Measurements from ENCODE around the gene ABCA3.

DNA sequence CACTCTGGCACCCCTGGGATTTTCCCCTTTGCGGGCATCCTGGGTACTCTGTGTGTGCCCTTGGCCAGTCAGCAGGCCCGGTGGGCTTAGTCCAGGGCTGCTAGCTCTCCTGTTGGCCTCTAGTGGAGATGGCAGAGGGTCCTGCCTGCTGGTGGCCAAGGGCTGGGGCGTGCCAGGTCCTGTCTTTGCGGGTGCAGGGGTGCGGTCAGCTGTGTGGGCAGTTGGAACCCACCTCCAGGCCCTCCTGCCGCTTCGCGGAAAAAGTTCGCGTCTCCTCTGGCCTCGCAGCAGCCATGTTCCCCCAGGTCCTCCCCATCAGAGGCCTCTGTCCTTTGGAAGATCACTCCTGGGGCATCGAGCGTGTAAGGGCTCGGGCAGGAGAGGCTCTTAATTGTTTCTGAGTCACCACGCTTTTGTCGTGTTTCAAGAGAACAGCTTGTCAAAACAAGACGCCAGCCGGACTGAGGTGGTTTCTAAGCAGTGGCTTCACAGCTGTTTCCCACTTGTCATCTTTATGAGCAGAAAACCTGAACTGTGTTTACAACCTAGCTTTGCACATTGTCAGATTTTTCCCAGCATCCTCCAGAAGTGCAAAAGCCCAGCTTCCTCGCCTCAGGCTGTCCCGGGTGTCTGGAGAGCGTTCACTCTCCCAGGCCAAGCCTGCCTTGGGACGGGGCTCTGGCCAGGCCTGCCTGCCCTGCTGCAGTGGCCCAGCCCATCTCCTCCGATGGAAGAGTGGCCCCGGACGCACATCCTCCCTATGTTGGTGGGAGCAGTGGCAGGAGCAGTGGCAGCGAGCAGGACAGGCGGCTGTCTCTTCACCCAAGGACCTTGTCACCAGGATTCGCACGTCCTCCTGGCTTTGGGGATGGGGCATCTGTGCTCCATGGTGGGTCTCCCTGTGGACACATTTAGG is 109.3 kb downstream of the ABCA3 start:
- TF ChIP-seq, protein P1, sequence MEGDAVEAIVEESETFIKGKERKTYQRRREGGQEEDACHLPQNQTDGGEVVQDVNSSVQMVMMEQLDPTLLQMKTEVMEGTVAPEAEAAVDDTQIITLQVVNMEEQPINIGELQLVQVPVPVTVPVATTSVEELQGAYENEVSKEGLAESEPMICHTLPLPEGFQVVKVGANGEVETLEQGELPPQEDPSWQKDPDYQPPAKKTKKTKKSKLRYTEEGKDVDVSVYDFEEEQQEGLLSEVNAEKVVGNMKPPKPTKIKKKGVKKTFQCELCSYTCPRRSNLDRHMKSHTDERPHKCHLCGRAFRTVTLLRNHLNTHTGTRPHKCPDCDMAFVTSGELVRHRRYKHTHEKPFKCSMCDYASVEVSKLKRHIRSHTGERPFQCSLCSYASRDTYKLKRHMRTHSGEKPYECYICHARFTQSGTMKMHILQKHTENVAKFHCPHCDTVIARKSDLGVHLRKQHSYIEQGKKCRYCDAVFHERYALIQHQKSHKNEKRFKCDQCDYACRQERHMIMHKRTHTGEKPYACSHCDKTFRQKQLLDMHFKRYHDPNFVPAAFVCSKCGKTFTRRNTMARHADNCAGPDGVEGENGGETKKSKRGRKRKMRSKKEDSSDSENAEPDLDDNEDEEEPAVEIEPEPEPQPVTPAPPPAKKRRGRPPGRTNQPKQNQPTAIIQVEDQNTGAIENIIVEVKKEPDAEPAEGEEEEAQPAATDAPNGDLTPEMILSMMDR (IDR thresholded peaks at IDR 0.05): no peak
- no peak for TF ChIP-seq POLR2A (IDR thresholded peaks at IDR 0.05)

Data from sigmoid colon (tissue), 3 donors.